H1 (cell line): Measurements from ENCODE around the gene UNC79. TPM values are rescaled to one million over a fixed set of nuclear protein-coding genes. Genes with fewer than 3 reads are reported as not detected.

Experiments used
- CTCF ChIA-PET: fragments of 300-600 bp; sonication (Branson Sonifier 250); formaldehyde crosslinking; loops from one replicate; lab custom pipeline; 2021; ENCODE audit not compliant: partially characterized antibody; lab: Charles Lee
- POLR2A ChIA-PET: fragments of 300-600 bp; sonication (Branson Sonifier 250); formaldehyde crosslinking; loops from one replicate; lab custom pipeline; 2021; ENCODE audit warnings: inconsistent platforms; ENCODE audit not compliant: partially characterized antibody; lab: Charles Lee
- DNase-seq, 2 experiments: peaks; one replicate each; pipeline versions ENCODE4 v3.0.0 to v3.0.0-alpha.2; 2010 to 2022; ENCODE audit warnings: low spot score in 2 of 2, low read depth in 1 of 2, mixed read lengths in 1 of 2
- FAIRE-seq: peaks from 2 replicates; lab custom pipeline; 2011; peaks lifted over from hg19 to GRCh38; lab: Jason Lieb, UNC
- H2AFZ ChIP-seq: 2 replicates; pipeline ENCODE4 v1.8.1; 2012; ENCODE audit warnings: low read length, inconsistent platforms
- H2AK5ac ChIP-seq: 2 replicates; pipeline ENCODE4 v1.6.1; 2013; ENCODE audit warnings: low read depth, low read length
- H2BK120ac ChIP-seq: replicated peaks from 2 replicates; pipeline ENCODE3; 2013; ENCODE audit warnings: low read depth, low read length, inconsistent platforms
- H2BK12ac ChIP-seq: 2 replicates; pipeline ENCODE4 v1.6.1; 2013; ENCODE audit warnings: low read depth, low read length
- H2BK15ac ChIP-seq: 2 replicates; pipeline ENCODE4 v1.6.1; 2013; ENCODE audit warnings: low read length
- H2BK20ac ChIP-seq: 2 replicates; pipeline ENCODE4 v1.6.1; 2013; ENCODE audit warnings: low read length
- H2BK5ac ChIP-seq: 2 replicates; pipeline ENCODE4 v1.6.1; 2013; ENCODE audit warnings: low read depth, low read length
- H3K14ac ChIP-seq: 2 replicates; pipeline ENCODE4 v1.6.1; 2013; ENCODE audit warnings: inconsistent platforms; ENCODE audit not compliant: insufficient read length
- H3K18ac ChIP-seq: 2 replicates; pipeline ENCODE4 v1.6.1; 2013; ENCODE audit warnings: low read length; ENCODE audit errors: extremely low read depth
- H3K23ac ChIP-seq: 2 replicates; pipeline ENCODE4 v1.6.1; 2013; ENCODE audit warnings: inconsistent platforms; ENCODE audit not compliant: insufficient read length
- H3K23me2 ChIP-seq: 2 replicates; pipeline ENCODE4 v1.6.1; 2013; ENCODE audit warnings: low read depth, low read length
- H3K27ac ChIP-seq: 2 replicates; pipeline ENCODE4 v1.6.1; 2011; ENCODE audit warnings: low read depth, low read length, inconsistent platforms
- H3K27me3 ChIP-seq, 4 experiments: replicated peaks in 1 of 4; 1 replicate in 1 of 4; 2 replicates in 3 of 4; pipeline versions ENCODE4 v1.6.1 to v1.8.1; 2011 to 2013; ENCODE audit warnings: low read length in 3 of 4, mild to moderate bottlenecking in 3 of 4, inconsistent platforms in 2 of 4, mixed read lengths in 2 of 4, moderate library complexity in 1 of 4; ENCODE audit not compliant: control insufficient read depth in 3 of 4, insufficient read depth in 3 of 4; ENCODE audit errors: extremely low read depth in 1 of 4
- H3K36me3 ChIP-seq, 4 experiments: 2 replicates each; pipeline versions ENCODE4 v1.6.1 to v1.8.1; 2011 to 2013; ENCODE audit warnings: mild to moderate bottlenecking in 4 of 4, low read length in 3 of 4, moderate library complexity in 2 of 4, control low read depth in 1 of 4, inconsistent platforms in 1 of 4; ENCODE audit not compliant: insufficient read depth in 4 of 4, control insufficient read depth in 2 of 4
- H3K4ac ChIP-seq: replicated peaks from 2 replicates; pipeline ENCODE3; 2013; ENCODE audit warnings: low read length, low read depth, mixed read lengths, inconsistent platforms; ENCODE audit not compliant: insufficient read length
- H3K4me1 ChIP-seq, 4 experiments: replicated peaks in 1 of 4; 1 replicate in 1 of 4; 2 replicates in 3 of 4; pipeline versions ENCODE4 v1.6.1 to v1.8.1; 2011 to 2013; ENCODE audit warnings: low read length in 3 of 4, inconsistent platforms in 2 of 4, mixed read lengths in 1 of 4; ENCODE audit not compliant: insufficient read depth in 4 of 4, control insufficient read depth in 3 of 4
- H3K4me2 ChIP-seq, 2 experiments: 2 replicates each; pipeline versions ENCODE4 v1.6.1 to v1.8.1; 2011 to 2013; ENCODE audit warnings: low read depth in 2 of 2, low read length in 2 of 2, control low read depth in 1 of 2, inconsistent platforms in 1 of 2, mild to moderate bottlenecking in 1 of 2; ENCODE audit not compliant: insufficient read depth in 1 of 2
- H3K4me3 ChIP-seq, 4 experiments: fragments of 200-600, 300-600 bp in 1 of 4; sonication (generic), shearing (Covaris generic), sonication (Bioruptor Twin) in 1 of 4; 2 replicates each; pipeline versions ENCODE4 v1.5.1 to v1.8.1; 2011 to 2016; ENCODE audit warnings: low read length in 4 of 4, low read depth in 3 of 4, control low read depth in 2 of 4, inconsistent platforms in 2 of 4, mild to moderate bottlenecking in 2 of 4, mixed read lengths in 1 of 4, moderate library complexity in 1 of 4; ENCODE audit not compliant: insufficient read depth in 2 of 4; ENCODE audit errors: extremely low read depth in 1 of 4
- H3K56ac ChIP-seq: replicated peaks from 2 replicates; pipeline ENCODE3; 2013; ENCODE audit warnings: low read depth, mild to moderate bottlenecking, mixed read lengths, low read length, inconsistent platforms; ENCODE audit not compliant: insufficient read length
- H3K79me1 ChIP-seq: 2 replicates; pipeline ENCODE4 v1.6.1; 2013; ENCODE audit warnings: low read depth, low read length, control low read depth
- H3K79me2 ChIP-seq, 2 experiments: 2 replicates each; pipeline versions ENCODE4 v1.6.1 to v1.8.1; 2012 to 2013; ENCODE audit warnings: low read length in 2 of 2, mild to moderate bottlenecking in 2 of 2, inconsistent platforms in 1 of 2; ENCODE audit not compliant: insufficient read depth in 2 of 2, control insufficient read depth in 1 of 2
- H3K9ac ChIP-seq, 4 experiments: replicated peaks in 1 of 4; 1 replicate in 1 of 4; 2 replicates in 3 of 4; pipeline versions ENCODE4 v1.6.1 to v1.8.1; 2011 to 2013; ENCODE audit warnings: low read depth in 3 of 4, low read length in 3 of 4, control low read depth in 2 of 4, mild to moderate bottlenecking in 2 of 4, moderate library complexity in 2 of 4, inconsistent platforms in 1 of 4; ENCODE audit errors: extremely low read depth in 1 of 4
- H3K9me3 ChIP-seq, 2 experiments: 2 replicates each; pipeline versions ENCODE4 v1.6.1 to v1.8.1; 2012 to 2013; ENCODE audit warnings: mild to moderate bottlenecking in 2 of 2, moderate library complexity in 2 of 2, control low read depth in 1 of 2, inconsistent platforms in 1 of 2, low read depth in 1 of 2, low read length in 1 of 2, mixed read lengths in 1 of 2; ENCODE audit not compliant: insufficient read depth in 2 of 2
- H4K20me1 ChIP-seq, 2 experiments: replicated peaks in 1 of 2; 2 replicates each; pipeline versions ENCODE3 to v1.8.1; 2011 to 2013; ENCODE audit warnings: inconsistent platforms in 2 of 2, low read length in 2 of 2, mild to moderate bottlenecking in 1 of 2; ENCODE audit not compliant: insufficient read depth in 2 of 2, control insufficient read depth in 1 of 2
- H4K5ac ChIP-seq: 2 replicates; pipeline ENCODE4 v1.6.1; 2013; ENCODE audit warnings: low read length, low read depth, mixed read lengths, inconsistent platforms; ENCODE audit not compliant: insufficient read length
- H4K8ac ChIP-seq: 2 replicates; pipeline ENCODE4 v1.8.0; 2013; ENCODE audit warnings: mild to moderate bottlenecking, moderate library complexity, low read length, inconsistent platforms; ENCODE audit not compliant: insufficient read depth; ENCODE audit errors: extremely low read depth
- H4K91ac ChIP-seq: replicated peaks from 2 replicates; pipeline ENCODE3; 2013; ENCODE audit warnings: low read length, mixed read lengths, inconsistent platforms; ENCODE audit not compliant: insufficient read length
- ATF3 ChIP-seq: IDR thresholded peaks from 2 replicates; pipeline ENCODE4 v1.6.1; 2011; ENCODE audit warnings: low read depth, mild to moderate bottlenecking, low read length; ENCODE audit not compliant: insufficient read depth
- EGR1 ChIP-seq: IDR thresholded peaks from 2 replicates; pipeline ENCODE4 v1.6.1; 2011; ENCODE audit warnings: low read depth, low read length, borderline replicate concordance
- HDAC2 ChIP-seq, 2 experiments: fragments of 300-600 bp in 1 of 2; sonication (generic) in 1 of 2; IDR thresholded peaks; 2 replicates each; pipeline ENCODE4 v1.6.1; 2011 to 2012; ENCODE audit warnings: low read depth in 2 of 2, low read length in 2 of 2, mild to moderate bottlenecking in 2 of 2, moderate library complexity in 2 of 2, borderline replicate concordance in 1 of 2, inconsistent platforms in 1 of 2
- JUND ChIP-seq: IDR thresholded peaks from 2 replicates; pipeline ENCODE4 v1.6.1; 2011; ENCODE audit warnings: mild to moderate bottlenecking, improper control_type of control experiment, low read length
- KDM5A ChIP-seq: fragments of 200-600 bp; IDR thresholded peaks from 2 replicates; pipeline ENCODE4 v1.7.1; 2012; ENCODE audit warnings: mild to moderate bottlenecking, low read length, inconsistent platforms, mixed read lengths
- RFX5 ChIP-seq: IDR thresholded peaks from 2 replicates; pipeline ENCODE4 v1.6.1; 2011; ENCODE audit warnings: low read depth, low read length, improper control_type of control experiment, borderline replicate concordance
- SP4 ChIP-seq: IDR thresholded peaks from 2 replicates; pipeline ENCODE4 v1.6.1; 2012; ENCODE audit warnings: low read length, inconsistent platforms
- ZNF274 ChIP-seq: IDR thresholded peaks from 2 replicates; pipeline ENCODE4 v1.7.0; 2012; ENCODE audit warnings: low read length, borderline replicate concordance; ENCODE audit errors: extremely low read depth
- WGBS, 2 experiments: shearing (Covaris generic) in 1 of 2; methylation state at CpG; one replicate each; pipeline versions ENCODE4 v1.1.6 to v1.1.7; 2013 to 2015; ENCODE audit warnings: low lambda C conversion rate in 2 of 2, mixed read lengths in 2 of 2, inconsistent platforms in 1 of 2, low coverage in 1 of 2, missing lambda C conversion rate in 1 of 2; ENCODE audit not compliant: insufficient replicate concordance in 2 of 2, insufficient coverage in 1 of 2, insufficient read length in 1 of 2; ENCODE audit errors: extremely low coverage in 1 of 2, missing lambda C conversion rate in 1 of 2; 5-methylcytosine and 5-hydroxymethylcytosine counted together
- polyA plus RNA-seq, 7 experiments: library from polyadenylated mRNA; depleted of rRNA in 3 of 7; stranded (reverse) in 5 of 7; unstranded in 2 of 7; fragments of >200 nt in 5 of 7; fragments of 200-250 nt in 2 of 7; gene quantifications; 1 replicate in 5 of 7; 2 replicates in 1 of 7; 4 replicates in 1 of 7; pipeline versions ENCODE4 v1.2.1 to v1.2.3, GENCODE V29; 2011 to 2013; ENCODE audit warnings: missing spikeins in 2 of 7, mixed read lengths in 2 of 7
- total RNA-seq: library from RNA; stranded (reverse); fragmentation: NEBNext Ultra II Directional; extraction: Animal tissue kit (Norgen Biotek cat#: 25700); gene quantifications from 2 replicates; pipeline ENCODE4 v1.2.1, GENCODE V29; 2021
- TF ChIP-seq, protein P1 (sequence below): IDR thresholded peaks from 2 replicates; pipeline ENCODE4 v1.6.1; 2012; ENCODE audit warnings: inconsistent platforms

UNC79 gene
- total and polyA plus RNA-seq, 2 of the 8 experiments (the other 6 are each of a cell fraction or from before 2014, with no cell fraction given) = 1.8 to 2.3 TPM

DNA sequence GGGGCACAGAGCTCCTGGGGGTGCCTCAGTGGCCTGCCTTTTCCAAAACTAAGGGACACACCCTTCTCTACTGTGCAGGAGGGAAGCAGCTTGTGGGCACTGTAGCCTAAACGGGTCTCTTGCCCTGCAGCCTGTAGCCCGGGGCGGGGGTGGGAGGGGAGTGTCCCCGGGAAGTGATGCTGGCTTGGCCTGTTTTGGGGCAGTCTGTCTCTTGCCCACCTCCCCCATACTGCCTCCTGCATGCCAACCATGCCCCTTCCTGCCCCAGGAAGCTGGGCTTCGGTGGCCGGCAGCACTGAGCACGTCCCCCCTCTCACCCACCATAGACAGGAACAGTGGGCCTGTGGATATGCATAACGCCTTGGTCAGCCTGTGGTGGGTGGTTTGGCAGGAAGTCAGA, 314.1 kb downstream of the UNC79 start:
- CTCF ChIA-PET = interaction anchor here (0.7 to 1.6 kb wide), 4 partner anchors 21 to 70 kb away, joined by 3 to 4 read pairs (median 4); no protein-coding TSS in a partner anchor
- Histone ChIP-seq H2AK5ac (no peak overlapping the region), H2BK12ac (0 out of 2 replicates have a peak overlapping the region, but pooled peaks have one; percentile 27), H2BK120ac (no peak overlapping the region), H3K23ac (no peak overlapping the region), H3K36me3 (no peaks in the 10 kb centered on the region), H3K79me2 (no peaks in the 10 kb centered on the region), H2BK5ac (peak overlapping the region; percentile 60; the same call in 1 of the 2 replicates), H3K14ac (no peak overlapping the region), H3K4ac (no peak overlapping the region), H4K91ac (peak overlapping the region; percentile 39), H3K4me3 (no peak overlapping the region), H2BK15ac (no peak overlapping the region), H3K23me2 (peaks cover 7% of the 10 kb centered on the region; the same call in 1 of the 2 replicates), H3K79me1 (no peaks in the 10 kb centered on the region), H3K27me3 (no peaks in the 10 kb centered on the region), H4K20me1 (peaks cover 0 to 3% of the 10 kb centered on the region in 2 experiments), H4K8ac (peak overlapping the region; percentile 63), H2AFZ (no peak overlapping the region), H3K56ac (no peak overlapping the region), H3K9ac (no peak overlapping the region), H3K18ac (no peak overlapping the region), H3K27ac (no peak overlapping the region), H3K9me3 (no peaks in the 10 kb centered on the region), H3K4me2 (no peak overlapping the region), H4K5ac (no peak overlapping the region), H3K4me1 (peaks cover 0 to 15% (median 6%) of the 10 kb centered on the region in 4 experiments; a peak in 4 of 7 replicates), H2BK20ac (no peak overlapping the region)
- DNase-seq (no peak), FAIRE-seq (no peak)
- WGBS, 2 experiments = 66% methylated on average over 8 of the region's 8 CpGs; no CpG with 5 or more reads in 1 of the 2 experiments
- POLR2A ChIA-PET = interaction anchor here (1.3 kb wide), 1 partner anchor 10 kb away, joined by 3 read pairs; no protein-coding TSS in a partner anchor
- no peak for TF ChIP-seq HDAC2 (IDR thresholded peaks at IDR 0.05; ENCODE audit: borderline replicate concordance in 1 of 2, low read depth in 2 of 2, low read length in 2 of 2)
- no peak for TF ChIP-seq ZNF274
- no peak for TF ChIP-seq SP4
- no peak for TF ChIP-seq JUND
- TF ChIP-seq, protein P1, sequence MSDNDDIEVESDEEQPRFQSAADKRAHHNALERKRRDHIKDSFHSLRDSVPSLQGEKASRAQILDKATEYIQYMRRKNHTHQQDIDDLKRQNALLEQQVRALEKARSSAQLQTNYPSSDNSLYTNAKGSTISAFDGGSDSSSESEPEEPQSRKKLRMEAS = no peak
- no peak for TF ChIP-seq EGR1
- TF ChIP-seq ATF3 = no peak
- TF ChIP-seq KDM5A = no peak
- no peak for TF ChIP-seq RFX5
